GM18867 (cell line): ENCODE results near the gene LRWD1.
"Not testable (repeated sequence)": the region's sequence is repeated elsewhere in the genome, so short reads cannot be mapped to it uniquely, and the experiment has no call there.

Source experiments
- ATAC-seq: cut with Tn5 transposase; IDR thresholded peaks from one replicate; pipeline ENCODE4 v1.9.1; 2021; ENCODE audit warnings: mild to moderate bottlenecking, moderate library complexity; ENCODE audit not compliant: unreplicated experiment

LRWD1 gene

GRCh38 chr7:102467581-102468477 lies 3.0 kb downstream of the LRWD1 start:
- no peak for ATAC-seq

GRCh38 chr7:102468478-102469350 lies 3.9 kb downstream of the LRWD1 start:
- ATAC-seq: no peak

GRCh38 chr7:102469351-102469971 lies 4.7 kb downstream of the LRWD1 start:
- ATAC-seq: no peak

GRCh38 chr7:102469972-102470825 lies 5.4 kb downstream of the LRWD1 start:
- no peak for ATAC-seq

GRCh38 chr7:102471791-102472125 lies 7.0 kb downstream of the LRWD1 start:
- ATAC-seq: no peak

GRCh38 chr7:102472126-102473041 lies 7.6 kb downstream of the LRWD1 start:
- no peak for ATAC-seq

- ATAC-seq: no peak
Measured at GRCh38 chr7:102473271-102473991, 8.6 kb downstream of the LRWD1 start.

- not testable (repeated sequence) for ATAC-seq
Measured at GRCh38 chr7:102474116-102474515, 9.3 kb downstream of the LRWD1 start.

GRCh38 chr7:102474736-102475435 lies 10.1 kb downstream of the LRWD1 start:
- not testable (repeated sequence) for ATAC-seq

GRCh38 chr7:102478314-102479208 lies 13.8 kb downstream of the LRWD1 start, which contains the start of gene POLR2J:
POLR2J (minus strand) TSS chr7:102478922; CDS start chr7:102478860, 62 bp downstream.
- peak; percentile 84 for ATAC-seq

- ATAC-seq: peak; percentile 25
Measured at GRCh38 chr7:102479209-102479584, 14.4 kb downstream of the LRWD1 start.

GRCh38 chr7:102479982-102480637 lies 15.3 kb downstream of the LRWD1 start:
- ATAC-seq: not testable (repeated sequence)

- ATAC-seq: not testable (repeated sequence)
Measured at GRCh38 chr7:102481962-102482361, 17.2 kb downstream of the LRWD1 start.

- not testable (repeated sequence) for ATAC-seq
Measured at GRCh38 chr7:102484317-102484716, 19.5 kb downstream of the LRWD1 start.

GRCh38 chr7:102490529-102491075 lies 25.8 kb downstream of the LRWD1 start:
- peak; percentile 50 for ATAC-seq
